Heart left ventricle (tissue), 16 donors: ENCODE results near the gene DGKG. TPM values are rescaled to one million over a fixed set of nuclear protein-coding genes. Genes with fewer than 3 reads are reported as not detected.

Experiments used
- ATAC-seq, 4 donors: fragments of 200-7000 bp; cut with Tn5 transposase; one replicate each; pipeline ENCODE4 v1.9.1; 2020 to 2022; ENCODE audit warnings: moderate library complexity in 4 of 4, mild to moderate bottlenecking in 3 of 4, moderate number of reproducible peaks in 1 of 4
- DNase-seq, 5 donors: peaks; one replicate each; pipeline ENCODE4 v3.0.0-alpha.2; 2020
- H3K27ac ChIP-seq, 12 donors: fragments of 200-600 bp; sonication (generic) in 4 of 12; one replicate each; pipeline versions ENCODE4 v1.5.0 to v1.8.0; 2016 to 2022; ENCODE audit warnings: mild to moderate bottlenecking in 2 of 12
- H3K27me3 ChIP-seq, 9 donors: fragments of 200-600 bp; sonication (generic) in 2 of 9; one replicate each; pipeline versions ENCODE4 v1.5.1 to v1.8.0; 2016 to 2022; ENCODE audit warnings: mild to moderate bottlenecking in 3 of 9
- H3K36me3 ChIP-seq, 9 donors: fragments of 200-600 bp; sonication (generic) in 2 of 9; one replicate each; pipeline versions ENCODE4 v1.5.0 to v1.8.0; 2018 to 2022; ENCODE audit warnings: mild to moderate bottlenecking in 2 of 9
- H3K4me1 ChIP-seq, 12 donors: fragments of 200-600 bp; sonication (generic) in 4 of 12; one replicate each; pipeline versions ENCODE4 v1.5.0 to v1.8.0; 2016 to 2022; ENCODE audit warnings: mild to moderate bottlenecking in 3 of 12
- H3K4me3 ChIP-seq, 12 donors: fragments of 200-600 bp; sonication (generic) in 4 of 12; one replicate each; pipeline versions ENCODE4 v1.5.0 to v1.8.0; 2017 to 2022; ENCODE audit warnings: mild to moderate bottlenecking in 9 of 12, moderate library complexity in 4 of 12
- H3K9me3 ChIP-seq, 12 donors: fragments of 200-600 bp; sonication (generic) in 4 of 12; one replicate each; pipeline versions ENCODE4 v1.5.0 to v1.8.0; 2016 to 2022; ENCODE audit warnings: mild to moderate bottlenecking in 1 of 12
- CTCF ChIP-seq, 12 donors: fragments of 200-600 bp; sonication (generic) in 4 of 12; IDR thresholded peaks; one replicate each; pipeline versions ENCODE4 v1.5.0 to v1.8.0; 2018 to 2022; ENCODE audit warnings: antibody characterized with exemption in 12 of 12, mild to moderate bottlenecking in 5 of 12
- POLR2A ChIP-seq, 2 donors: fragments of 450-650 bp; IDR thresholded peaks; one replicate each; pipeline ENCODE4 v1.6.1; 2017; ENCODE audit warnings: antibody characterized with exemption in 2 of 2, mild to moderate bottlenecking in 2 of 2, moderate library complexity in 2 of 2
- WGBS, 4 donors: extraction: QIAGEN DNeasy Blood & Tissue Kit in 2 of 4; methylation state at CpG; one replicate each; pipeline versions ENCODE4 v1.1.5 to v1.1.7; 2013 to 2018; 5-methylcytosine and 5-hydroxymethylcytosine counted together
- intact Hi-C, 10 donors: fragments of 100-400 bp; cut with DNase I; formaldehyde crosslinking; loops; one replicate each; pipeline versions ENCODE4 v1.11.1 to v1.14.2; 2022
- polyA plus RNA-seq, 2 donors: library from polyadenylated mRNA; stranded (reverse); fragments of 200-250 nt; gene quantifications; one replicate each; pipeline ENCODE4 v1.2.3, GENCODE V29; 2013
- total RNA-seq, 9 donors: library from RNA; depleted of rRNA in 2 of 9; stranded (reverse); fragments of >200 nt in 2 of 9; fragmentation: NEBNext Ultra II Directional in 3 of 9; extraction: Animal tissue kit (Norgen Biotek cat#: 25700) in 3 of 9; gene quantifications; one replicate each; pipeline versions ENCODE4 v1.1.0 to v1.2.4, GENCODE V29; 2016 to 2023
- donor health status: ischemic (EF 13 %, LVEDD 7.1; RV severe dilation, severe dysfunction).
- donor health status: healthy with polysubstance abuse.
- donor health status: DM: no; HTN: yes; CAD: no.
- donor health status: DM: no; HTN: no; CAD: no.
- donor health status: ischemic (EF 25% LVEDD 6.9; RV normal size, moderate dysfunction).
- donor health status: ischemic (EF 25% LVEDD 5.7; RV mildly dilated, moderate dysfunction).
- donor health status: healthy.
- donor health status: DM: yes; HTN: yes; CAD: no.
- donor health status: ischemic (EF 35%, LVEDD 5.7; RV mildly dilated, moderate dysfunction).
- donor health status: nonischemic (EF 11% LVEDD 7.7; RV severe dilation, severe dysfunction).
- donor health status: DM: yes; HTN: yes; CAD: no.
- donor health status: PGD.
- donor health status: ischemic (EF 29% LVEDD 5.4; RV normal size, mild dysfunction).
- donor health status: nonischemic (EF 23%, LVEDD 6.1; RV moderate dilation, normal function).

DGKG gene
- total and polyA plus RNA-seq, 11 donors, result 9.0 to 59.3 (median 32.0) TPM

- Histone ChIP-seq H3K9me3 (no peaks in the 10 kb centered on the region), H3K27me3 (no peaks in the 10 kb centered on the region), H3K36me3 (peaks cover 0 to 44% (median 4%) of the 10 kb centered on the region in 9 donors), H3K27ac (no peak overlapping the region), H3K4me1 (no peaks in the 10 kb centered on the region), H3K4me3 (no peak overlapping the region)
- ATAC-seq (no peak), DNase-seq (no peak)
- TF ChIP-seq POLR2A (IDR thresholded peaks at IDR 0.05), result no peak
- TF ChIP-seq CTCF (IDR thresholded peaks at IDR 0.05), result no peak
- intact Hi-C loops, result loop anchor here in 1 of 10 donors (5.0 kb wide), 1 partner anchor 270 kb away; no protein-coding TSS in a partner anchor
- 86 to 91% (median 89%) methylated on average over 6 of the region's 6 CpGs for WGBS, 4 donors
Measured at GRCh38 chr3:186267758-186268157, 94.3 kb downstream of the DGKG start.

- peaks cover 0 to 2% (median 0%) of the 10 kb centered on the region in 12 donors for H3K4me1 ChIP-seq
- no peak overlapping the region for H3K4me3 ChIP-seq
- H3K36me3 ChIP-seq, result peaks cover 0 to 48% (median 0%) of the 10 kb centered on the region in 9 donors
- H3K27ac ChIP-seq, result peak overlapping the region in 1 of 12 donors; percentile 43
- ATAC-seq, result no peak
- TF ChIP-seq POLR2A (IDR thresholded peaks at IDR 0.05), result no peak
- TF ChIP-seq CTCF (IDR thresholded peaks at IDR 0.05), result no peak
- no peaks in the 10 kb centered on the region for H3K27me3 ChIP-seq
- 86 to 90% (median 87%) methylated on average over 9 of the region's 9 CpGs for WGBS, 4 donors
- intact Hi-C loops, result loop anchor here in 2 of 10 donors (5.0 kb wide), 3 partner anchors 222 to 277 kb away; partner anchors contain the start of gene CRYGS (in 1 of the 2)
- no peaks in the 10 kb centered on the region for H3K9me3 ChIP-seq
- no peak for DNase-seq
Measured at GRCh38 chr3:186264608-186265400, 97.2 kb downstream of the DGKG start.

- TF ChIP-seq CTCF (IDR thresholded peaks at IDR 0.05) (peak in 4 of 12 donors; percentile 9 to 25 (median 16)), POLR2A (IDR thresholded peaks at IDR 0.05) (no peak)
- Histone ChIP-seq H3K4me3 (no peak overlapping the region), H3K27ac (no peak overlapping the region), H3K36me3 (peaks cover 0 to 64% (median 0%) of the 10 kb centered on the region in 9 donors), H3K27me3 (no peaks in the 10 kb centered on the region), H3K9me3 (no peaks in the 10 kb centered on the region), H3K4me1 (peaks cover 0 to 8% (median 0%) of the 10 kb centered on the region in 12 donors)
- intact Hi-C loops, result loop anchor here in 1 of 10 donors (5.0 kb wide), 2 partner anchors 226 to 281 kb away; partner anchors contain the start of gene CRYGS
- 53 to 62% (median 56%) methylated on average over 9 of the region's 9 CpGs for WGBS, 4 donors
- ATAC-seq (no peak), DNase-seq (no peak)
Measured at GRCh38 chr3:186261638-186262037, 100.4 kb downstream of the DGKG start.

GRCh38 chr3:186260726-186261125, 101.3 kb downstream of the DGKG start:
- 61 to 80% (median 77%) methylated on average over 4 of the region's 4 CpGs for WGBS, 4 donors
- H3K27ac ChIP-seq, result no peak overlapping the region
- no peak for ATAC-seq
- H3K9me3 ChIP-seq, result no peaks in the 10 kb centered on the region
- intact Hi-C loops, result loop anchor here in 1 of 10 donors (5.0 kb wide), 2 partner anchors 227 to 282 kb away; partner anchors contain the start of gene CRYGS
- H3K4me3 ChIP-seq, result no peak overlapping the region
- peaks cover 0 to 65% (median 0%) of the 10 kb centered on the region in 9 donors for H3K36me3 ChIP-seq
- peaks cover 0 to 8% (median 0%) of the 10 kb centered on the region in 12 donors for H3K4me1 ChIP-seq
- no peaks in the 10 kb centered on the region for H3K27me3 ChIP-seq
- no peak for DNase-seq
- TF ChIP-seq CTCF (IDR thresholded peaks at IDR 0.05) (no peak), POLR2A (IDR thresholded peaks at IDR 0.05) (no peak)
